Measurements from ENCODE around the gene TMEM51.

TMEM51 gene

GRCh38 chr1:15243275-15244043 lies 89.9 kb downstream of the TMEM51 start:
- TF ChIP-seq, protein P1, sequence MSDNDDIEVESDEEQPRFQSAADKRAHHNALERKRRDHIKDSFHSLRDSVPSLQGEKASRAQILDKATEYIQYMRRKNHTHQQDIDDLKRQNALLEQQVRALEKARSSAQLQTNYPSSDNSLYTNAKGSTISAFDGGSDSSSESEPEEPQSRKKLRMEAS (IDR thresholded peaks at IDR 0.05; ENCODE audit: low read depth, low read length) = no peak
- TF ChIP-seq POLR2A (IDR thresholded peaks at IDR 0.05; ENCODE audit: extremely low read depth, insufficient read length) = no peak
- TF ChIP-seq, protein P2, sequence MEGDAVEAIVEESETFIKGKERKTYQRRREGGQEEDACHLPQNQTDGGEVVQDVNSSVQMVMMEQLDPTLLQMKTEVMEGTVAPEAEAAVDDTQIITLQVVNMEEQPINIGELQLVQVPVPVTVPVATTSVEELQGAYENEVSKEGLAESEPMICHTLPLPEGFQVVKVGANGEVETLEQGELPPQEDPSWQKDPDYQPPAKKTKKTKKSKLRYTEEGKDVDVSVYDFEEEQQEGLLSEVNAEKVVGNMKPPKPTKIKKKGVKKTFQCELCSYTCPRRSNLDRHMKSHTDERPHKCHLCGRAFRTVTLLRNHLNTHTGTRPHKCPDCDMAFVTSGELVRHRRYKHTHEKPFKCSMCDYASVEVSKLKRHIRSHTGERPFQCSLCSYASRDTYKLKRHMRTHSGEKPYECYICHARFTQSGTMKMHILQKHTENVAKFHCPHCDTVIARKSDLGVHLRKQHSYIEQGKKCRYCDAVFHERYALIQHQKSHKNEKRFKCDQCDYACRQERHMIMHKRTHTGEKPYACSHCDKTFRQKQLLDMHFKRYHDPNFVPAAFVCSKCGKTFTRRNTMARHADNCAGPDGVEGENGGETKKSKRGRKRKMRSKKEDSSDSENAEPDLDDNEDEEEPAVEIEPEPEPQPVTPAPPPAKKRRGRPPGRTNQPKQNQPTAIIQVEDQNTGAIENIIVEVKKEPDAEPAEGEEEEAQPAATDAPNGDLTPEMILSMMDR (IDR thresholded peaks at IDR 0.05; ENCODE audit: low read depth, low read length) = no peak
- TF ChIP-seq MYC (IDR thresholded peaks at IDR 0.05; ENCODE audit: low read depth, low read length) = no peak
- no peak for DNase-seq (ENCODE audit: low read depth)
- no peak overlapping the region for H3K4me3 ChIP-seq (ENCODE audit: low read depth, low read length)

- DNase-seq (ENCODE audit: low read depth) = peak; percentile 40
- TF ChIP-seq, protein P2 (IDR thresholded peaks at IDR 0.05; ENCODE audit: low read depth, low read length) = no peak
- TF ChIP-seq MYC (IDR thresholded peaks at IDR 0.05; ENCODE audit: low read depth, low read length) (no peak), POLR2A (IDR thresholded peaks at IDR 0.05; ENCODE audit: extremely low read depth, insufficient read length) (no peak)
- TF ChIP-seq, protein P1 (IDR thresholded peaks at IDR 0.05; ENCODE audit: low read depth, low read length) = no peak
- no peak overlapping the region for H3K4me3 ChIP-seq (ENCODE audit: low read depth, low read length)
Measured at GRCh38 chr1:15244813-15245212, 91.3 kb downstream of the TMEM51 start.

DNA sequence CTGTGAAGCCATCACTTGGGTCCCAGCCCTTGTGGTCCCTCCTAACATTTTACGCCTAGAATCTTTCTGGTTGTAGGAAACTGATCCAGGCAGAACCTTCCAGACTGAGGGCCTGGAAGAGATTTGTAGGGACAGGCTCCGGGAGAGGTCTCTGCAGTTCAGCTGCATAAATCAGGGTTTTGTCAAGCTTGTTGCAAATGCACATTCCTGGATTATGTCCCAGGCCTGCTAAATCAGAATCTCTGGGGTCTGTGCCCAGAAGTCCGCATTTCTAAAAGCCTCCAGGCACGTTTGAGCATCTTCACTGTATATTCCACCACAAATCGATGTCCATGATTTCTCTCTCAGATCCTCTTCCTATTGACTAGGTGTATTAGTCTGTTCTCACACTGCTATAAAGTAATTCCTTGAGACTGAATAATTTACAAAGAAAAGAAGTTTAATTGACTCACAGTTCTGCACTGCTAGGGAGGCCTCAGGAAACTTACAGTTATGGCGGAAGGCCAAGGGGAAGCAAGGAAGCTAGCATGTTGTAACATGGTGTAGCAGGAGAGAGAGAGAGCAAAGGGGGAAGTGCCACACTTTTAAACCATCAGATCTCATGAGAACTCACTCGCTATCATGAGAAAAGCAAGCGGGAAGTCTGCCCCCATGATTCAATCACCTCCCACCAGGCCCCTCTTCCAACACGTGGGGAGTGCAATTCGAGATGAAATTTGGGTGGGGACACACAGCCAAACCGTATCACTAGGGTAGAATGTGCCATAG lies 92.2 kb downstream of the TMEM51 start:
- H3K4me3 ChIP-seq (ENCODE audit: low read depth, low read length) = no peak overlapping the region
- peak; percentile 59 for DNase-seq (ENCODE audit: low read depth)
- TF ChIP-seq POLR2A (IDR thresholded peaks at IDR 0.05; ENCODE audit: extremely low read depth, insufficient read length) (no peak), MYC (IDR thresholded peaks at IDR 0.05; ENCODE audit: low read depth, low read length) (no peak)
- TF ChIP-seq, protein P2 (IDR thresholded peaks at IDR 0.05; ENCODE audit: low read depth, low read length) = no peak
- TF ChIP-seq, protein P1 (IDR thresholded peaks at IDR 0.05; ENCODE audit: low read depth, low read length) = no peak

DNA sequence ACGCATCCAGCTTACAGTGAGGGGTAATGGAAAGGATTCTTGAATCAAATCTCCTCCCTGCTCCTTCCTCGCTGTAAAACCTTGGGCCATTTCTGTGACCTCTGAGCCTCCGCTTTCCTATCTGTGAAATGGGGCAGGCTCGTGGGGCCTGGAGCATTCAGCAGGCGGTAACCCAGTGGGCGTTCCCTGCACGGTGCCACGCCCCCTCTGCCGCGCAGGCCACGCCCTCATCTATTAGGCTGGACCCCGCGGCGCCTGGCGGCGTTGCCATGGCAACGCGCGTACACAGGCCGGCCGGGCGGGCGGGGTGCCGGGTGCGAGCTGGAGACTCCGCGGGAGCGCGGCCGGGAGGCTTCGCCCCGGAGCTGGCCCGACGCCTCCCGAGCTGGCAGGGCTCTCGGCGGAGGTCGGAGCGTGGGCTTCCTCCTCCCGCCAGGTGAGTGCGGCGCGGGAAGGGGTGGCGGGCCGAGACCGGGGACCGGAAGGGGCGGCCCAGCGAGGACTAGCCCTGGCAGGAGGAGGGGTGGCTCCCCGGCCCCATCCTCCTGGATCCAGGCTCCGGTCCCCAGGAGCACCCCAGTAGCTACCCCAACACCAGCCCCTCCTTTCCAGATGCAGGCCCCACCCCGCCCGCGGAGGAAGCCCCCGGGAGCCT lies 93.5 kb downstream of the TMEM51 start, which contains the start of gene FHAD1:
Gene FHAD1 (plus strand): TSS at position 264 of the 655 bp plus-strand sequence. CDS start 4,562 bp downstream, outside the sequence.
- no peak within 1 kb of the TSS for H3K4me3 ChIP-seq (ENCODE audit: low read depth, low read length)
- peak; percentile 12 for DNase-seq (ENCODE audit: low read depth)
- TF ChIP-seq POLR2A (IDR thresholded peaks at IDR 0.05; ENCODE audit: extremely low read depth, insufficient read length) (no peak), MYC (IDR thresholded peaks at IDR 0.05; ENCODE audit: low read depth, low read length) (no peak)
- TF ChIP-seq, protein P1 (IDR thresholded peaks at IDR 0.05; ENCODE audit: low read depth, low read length) = no peak
- TF ChIP-seq, protein P2 (IDR thresholded peaks at IDR 0.05; ENCODE audit: low read depth, low read length) = no peak

DNA sequence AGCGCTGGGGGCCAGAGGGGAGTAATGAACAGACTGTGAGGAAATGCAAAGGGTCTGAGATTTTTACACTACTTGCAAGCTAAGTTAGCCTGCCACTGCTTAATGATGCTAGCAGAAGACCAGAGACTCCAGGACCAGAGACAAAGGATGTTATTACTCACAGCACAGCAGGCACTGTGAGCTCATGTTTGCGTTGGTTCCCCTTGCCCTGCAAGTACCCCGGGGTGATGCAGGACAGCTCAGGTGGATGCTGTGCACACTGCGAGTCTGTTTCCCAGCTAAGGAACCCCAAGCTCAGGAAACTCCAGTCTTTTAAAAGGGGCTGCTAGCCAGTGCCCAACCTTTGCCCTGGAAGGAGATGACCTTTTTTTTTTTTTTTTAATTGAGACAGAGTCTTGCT lies 94.7 kb downstream of the TMEM51 start:
- no peak for DNase-seq (ENCODE audit: low read depth)

More for the DNA sequence above, 94.7 kb downstream of the TMEM51 start:
- no peak overlapping the region for H3K4me3 ChIP-seq (ENCODE audit: low read depth, low read length)
- TF ChIP-seq, protein P2 (IDR thresholded peaks at IDR 0.05; ENCODE audit: low read depth, low read length) = no peak
- TF ChIP-seq MYC (IDR thresholded peaks at IDR 0.05; ENCODE audit: low read depth, low read length) (no peak), POLR2A (IDR thresholded peaks at IDR 0.05; ENCODE audit: extremely low read depth, insufficient read length) (no peak)
- TF ChIP-seq, protein P1 (IDR thresholded peaks at IDR 0.05; ENCODE audit: low read depth, low read length) = no peak
